GM21723 (cell line): ENCODE results near the gene RBPJL.

Source experiments
- ATAC-seq: cut with Tn5 transposase; IDR thresholded peaks from one replicate; pipeline ENCODE4 v1.9.1; 2021; ENCODE audit warnings: mild to moderate bottlenecking, moderate library complexity; ENCODE audit not compliant: unreplicated experiment

The RBPJL gene

GRCh38 chr20:45293041-45294002, 13.3 kb upstream of the RBPJL start:
- ATAC-seq, result no peak

- ATAC-seq, result no peak
Measured at GRCh38 chr20:45294003-45294368, 12.7 kb upstream of the RBPJL start.

DNA sequence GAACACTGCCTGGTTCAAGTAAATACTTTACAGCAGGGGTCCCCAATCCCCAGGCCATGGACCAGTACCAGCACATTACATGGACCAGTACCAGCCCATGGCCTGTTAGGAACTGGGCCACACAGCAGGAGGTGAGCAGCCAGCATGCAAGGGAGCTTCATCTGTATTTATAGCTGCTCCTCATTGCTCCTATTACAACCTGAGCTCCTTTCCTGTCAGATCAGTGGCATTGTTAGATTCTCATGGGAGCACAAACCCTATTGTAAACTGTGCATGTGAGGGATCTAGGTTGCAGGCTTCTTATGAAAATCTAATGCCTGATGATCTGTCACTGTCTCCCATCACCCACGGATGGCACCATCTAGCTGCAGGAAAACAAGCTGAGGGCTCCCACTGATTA, 12.0 kb upstream of the RBPJL start:
- no peak for ATAC-seq

DNA sequence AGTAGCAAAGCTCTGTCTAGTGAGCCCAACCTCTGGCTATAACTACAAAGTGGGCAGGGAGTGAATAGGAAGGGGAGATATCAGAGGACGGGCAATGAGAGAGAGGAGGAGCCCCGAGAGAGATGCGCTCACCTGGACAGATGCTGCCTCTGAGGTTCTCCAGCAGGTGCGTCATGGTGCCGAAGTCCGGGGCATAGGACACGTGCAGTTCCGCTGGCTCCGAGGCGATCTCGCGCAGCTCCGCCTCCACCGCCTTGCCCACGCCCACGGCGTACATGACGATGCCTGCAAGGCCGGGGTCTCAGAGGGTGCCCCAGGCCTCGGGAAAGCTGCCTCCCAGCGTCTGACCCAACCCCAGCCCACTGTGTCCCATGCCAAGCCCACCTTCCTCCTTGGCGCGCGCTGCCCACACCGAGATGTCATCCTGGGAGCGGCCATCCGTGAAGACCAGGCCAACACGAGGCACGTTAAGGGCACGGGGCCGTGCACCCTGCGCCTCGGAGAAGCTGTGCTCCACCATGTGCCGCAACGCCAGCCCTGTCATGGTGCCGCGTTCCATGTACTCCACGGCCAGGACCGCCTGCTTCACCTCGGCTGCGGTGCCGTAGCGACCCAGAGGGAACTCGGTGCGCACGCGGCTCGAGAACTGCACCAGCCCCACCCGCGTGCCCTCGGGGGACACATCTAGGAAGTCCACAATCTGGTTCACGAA, 8.7 kb upstream of the RBPJL start:
- ATAC-seq, result no peak

DNA sequence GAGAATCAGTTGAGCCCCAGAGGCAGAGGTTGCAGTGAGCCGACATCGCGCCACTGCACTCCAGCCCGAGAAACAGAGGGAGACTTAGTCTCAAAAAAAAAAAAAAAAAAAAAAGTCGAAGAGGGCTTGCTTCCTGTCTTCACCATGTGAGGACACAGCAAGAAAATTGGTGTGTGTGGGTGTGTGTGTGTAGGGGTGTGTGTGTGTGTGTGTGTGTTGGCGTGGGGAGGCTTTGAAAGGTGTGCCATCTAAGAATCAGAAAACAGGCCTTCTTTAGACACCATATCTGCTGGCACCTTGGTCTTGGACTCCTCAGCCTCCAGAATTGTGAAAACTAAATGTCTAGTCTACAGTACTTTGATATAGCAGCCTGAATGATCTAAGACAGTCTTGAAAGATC, 6.9 kb upstream of the RBPJL start:
- no peak for ATAC-seq

GRCh38 chr20:45300961-45301360, 5.7 kb upstream of the RBPJL start:
- no peak for ATAC-seq

GRCh38 chr20:45301824-45302271, 4.8 kb upstream of the RBPJL start:
- no peak for ATAC-seq

DNA sequence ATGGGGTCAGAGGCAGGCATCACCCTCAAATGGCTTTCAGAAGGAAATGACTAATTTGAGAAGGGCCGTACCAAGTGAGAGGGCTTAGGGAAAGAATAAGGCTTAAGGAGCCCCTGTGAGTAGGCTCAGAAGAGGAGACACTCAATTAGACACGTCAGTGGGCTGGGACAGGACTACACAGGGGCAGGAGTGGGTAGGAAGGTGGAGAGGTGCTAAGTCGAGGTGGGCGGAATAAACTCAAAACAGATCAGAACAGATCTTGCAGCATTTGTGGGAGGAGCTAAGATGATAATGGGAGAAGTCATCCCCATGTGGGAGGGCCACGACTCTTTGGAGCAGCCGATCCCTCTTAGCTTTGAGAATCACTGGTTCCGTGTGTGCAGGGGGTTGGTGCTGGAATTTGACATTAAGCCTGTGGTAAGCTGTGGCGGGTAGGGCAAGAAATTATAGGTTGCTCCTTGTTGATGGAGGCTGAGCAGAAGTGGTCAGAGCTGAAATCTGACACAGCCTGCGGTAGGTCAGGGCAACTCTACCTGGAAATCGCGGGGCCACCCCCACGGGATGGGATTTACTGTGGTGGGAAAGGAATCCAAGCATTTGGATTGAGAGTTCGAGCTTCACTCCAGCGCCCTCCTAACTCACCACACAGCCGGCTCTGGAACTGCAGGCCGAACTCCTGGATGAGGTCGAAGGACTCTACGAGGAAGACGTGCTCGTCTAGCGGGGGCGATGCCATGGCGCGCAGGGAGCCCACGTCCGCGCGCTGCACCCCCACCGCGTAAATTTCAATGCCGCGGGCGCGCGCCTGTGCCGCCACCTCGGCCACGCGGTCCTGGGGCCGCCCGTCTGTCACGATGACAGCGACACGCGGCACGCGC, 2.8 kb upstream of the RBPJL start:
- no peak for ATAC-seq

DNA sequence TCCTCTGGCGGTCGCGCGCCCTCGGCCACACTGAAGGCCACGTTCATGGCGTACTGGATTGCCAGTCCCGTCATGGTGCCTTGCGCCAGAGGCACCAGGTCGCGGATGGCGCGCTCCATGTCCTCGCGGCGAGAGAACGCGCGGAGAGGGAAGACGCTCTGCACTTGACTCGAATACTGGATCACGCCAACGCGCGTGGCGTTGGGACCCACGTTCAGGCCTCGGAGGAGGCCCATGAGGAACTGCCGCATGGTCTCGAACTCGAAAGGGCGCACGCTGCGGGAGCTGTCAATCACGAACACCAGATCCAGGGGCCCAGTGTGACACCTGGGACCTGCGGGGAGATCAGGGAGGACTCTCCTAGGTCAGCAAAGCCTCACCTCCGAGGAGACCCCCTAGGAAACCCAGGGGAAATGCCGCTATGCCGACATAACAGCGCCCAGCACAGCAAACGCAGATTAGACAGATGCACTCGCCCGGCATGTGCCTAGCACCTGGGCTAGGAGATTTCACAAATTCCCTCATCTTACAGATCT, 2.1 kb upstream of the RBPJL start:
- no peak for ATAC-seq

GRCh38 chr20:45305262-45305661, 1.4 kb upstream of the RBPJL start:
- ATAC-seq, result no peak

GRCh38 chr20:45307076-45307640, 518 bp downstream of the RBPJL start:
- no peak for ATAC-seq

GRCh38 chr20:45308117-45308778, 1.6 kb downstream of the RBPJL start, which contains the start of gene MATN4:
Gene MATN4, minus strand, starts transcription at chr20:45308299. Its CDS starts 2,717 bp downstream, at chr20:45305582.
- no peak for ATAC-seq

- no peak for ATAC-seq
Measured at GRCh38 chr20:45309075-45309474, 2.4 kb downstream of the RBPJL start.

DNA sequence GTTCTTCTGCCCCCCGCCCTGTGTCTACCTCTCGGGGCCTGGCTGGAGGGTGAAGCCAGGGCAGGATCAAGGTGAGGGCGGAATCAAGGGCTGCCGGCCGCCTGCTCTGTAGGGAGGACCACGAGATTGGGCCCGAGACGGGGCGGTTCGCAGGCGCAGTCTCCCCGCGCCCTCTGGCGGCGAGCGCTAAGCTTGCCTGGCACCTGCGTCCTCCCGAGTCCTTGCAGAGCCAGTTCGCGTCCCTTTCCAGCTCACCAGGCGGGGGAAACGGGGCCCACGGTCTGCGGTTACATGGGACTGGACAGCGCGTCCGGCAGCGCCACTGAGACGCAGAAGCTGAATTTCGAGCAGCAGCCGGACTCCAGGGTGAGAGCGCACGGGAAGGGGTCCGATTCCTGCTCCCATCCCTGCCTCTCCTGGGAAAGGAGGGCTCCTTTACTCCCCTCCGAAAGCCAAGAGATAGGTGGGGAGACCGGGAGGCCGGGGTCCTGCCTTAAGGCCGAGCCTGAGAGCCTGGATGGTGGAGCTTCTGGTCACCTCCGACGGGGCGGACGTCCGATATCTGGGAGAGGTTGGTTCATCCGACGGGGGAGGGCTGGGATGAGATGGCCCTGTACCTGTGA, 5.1 kb downstream of the RBPJL start:
- no peak for ATAC-seq

DNA sequence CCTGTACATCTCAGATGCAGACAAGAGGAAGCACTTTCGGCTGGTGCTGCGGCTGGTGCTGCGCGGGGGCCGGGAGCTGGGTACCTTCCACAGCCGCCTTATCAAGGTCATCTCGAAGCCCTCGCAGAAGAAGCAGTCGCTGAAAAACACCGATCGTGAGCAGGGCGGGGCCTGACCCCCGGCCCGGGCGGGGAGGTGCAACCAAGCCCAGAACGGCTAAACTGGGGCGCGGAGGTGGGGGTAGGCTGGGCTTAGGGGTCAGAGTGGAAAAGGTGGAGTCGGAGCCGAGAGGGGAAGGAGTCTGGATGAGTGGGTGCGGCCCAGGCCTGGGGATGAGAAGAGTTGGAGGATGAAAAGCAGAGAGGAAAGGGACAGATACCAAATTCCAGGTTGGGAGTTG, 5.6 kb downstream of the RBPJL start:
- no peak for ATAC-seq

GRCh38 chr20:45313065-45313695, 6.5 kb downstream of the RBPJL start:
- no peak for ATAC-seq

- no peak for ATAC-seq
Measured at GRCh38 chr20:45313943-45314342, 7.3 kb downstream of the RBPJL start.

DNA sequence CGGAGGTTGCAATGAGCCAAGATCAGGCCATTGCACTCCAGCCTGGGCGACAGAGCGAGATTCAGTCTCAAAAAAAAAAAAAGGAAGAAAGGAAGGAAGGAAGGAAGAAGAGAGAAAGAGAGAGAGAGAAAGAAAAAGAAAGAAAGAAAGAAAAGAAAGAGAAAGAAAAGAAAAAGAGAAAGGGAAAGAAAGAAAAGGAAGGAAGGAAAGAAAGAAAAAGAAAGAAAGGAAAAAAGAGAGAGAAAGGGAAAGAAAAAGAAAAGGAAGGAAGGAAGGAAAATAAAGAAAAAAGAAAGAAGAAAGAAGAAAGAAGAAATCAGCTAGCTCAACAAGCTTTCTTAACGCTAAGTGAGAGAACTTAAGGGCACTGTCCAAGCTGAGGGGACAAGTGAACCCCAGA, 9.0 kb downstream of the RBPJL start:
- ATAC-seq, result no peak
